IMR-90 (cell line): ENCODE data around the gene DDI2. TPM values are rescaled to one million over a fixed set of nuclear protein-coding genes. Genes with fewer than 3 reads are reported as not detected.
A peak's percentile ranks its signal among the peaks of the same experiment; 100 is the strongest.

Experiments
- ATAC-seq: fragments of 200-7000 bp; cut with Tn5 transposase; 2 replicates; pipeline ENCODE4 v1.9.1; 2020; ENCODE audit warnings: low read depth, mild to moderate bottlenecking, moderate library complexity
- BruUV-seq: library from RNA; stranded (reverse); fragments of 400-500 nt; replicated peaks from 2 replicates; lab custom pipeline; 2021; lab: Mats Ljungman, UMichigan
- CTCF ChIA-PET: fragments of 300-600 bp; formaldehyde crosslinking; extraction: SDS; loops from one replicate; lab custom pipeline; 2021; ENCODE audit warnings: antibody characterized with exemption; lab: Yijun Ruan, JAX
- POLR2A ChIA-PET: fragments of 300-600 bp; sonication (Branson Sonifier 250); formaldehyde crosslinking; loops from one replicate; lab custom pipeline; 2022; ENCODE audit warnings: antibody characterized with exemption; ENCODE audit not compliant: unreplicated experiment; lab: Charles Lee
- DNase-seq: peaks from one replicate; pipeline ENCODE4 v3.0.0; 2013
- H2AFZ ChIP-seq: replicated peaks from 2 replicates; pipeline ENCODE3; 2013; ENCODE audit warnings: low read length, mild to moderate bottlenecking; ENCODE audit not compliant: poor library complexity
- H2AK5ac ChIP-seq: 2 replicates; pipeline ENCODE4 v1.6.1; 2013; ENCODE audit warnings: low read depth, low read length, inconsistent platforms
- H2AK9ac ChIP-seq: replicated peaks from 2 replicates; pipeline ENCODE3; 2013; ENCODE audit warnings: mild to moderate bottlenecking, low read depth, low read length, moderate library complexity; ENCODE audit not compliant: poor library complexity
- H2BK120ac ChIP-seq: 2 replicates; pipeline ENCODE4 v1.6.1; 2013; ENCODE audit warnings: low read depth, low read length, inconsistent platforms
- H2BK15ac ChIP-seq: 3 replicates; pipeline ENCODE4 v1.6.1; 2013; ENCODE audit warnings: low read depth, low read length, inconsistent platforms
- H2BK20ac ChIP-seq: 2 replicates; pipeline ENCODE4 v1.6.1; 2013; ENCODE audit warnings: low read depth, mild to moderate bottlenecking, inconsistent platforms, low read length, moderate library complexity
- H2BK5ac ChIP-seq: 2 replicates; pipeline ENCODE4 v1.6.1; 2013; ENCODE audit warnings: mild to moderate bottlenecking, low read depth, low read length, inconsistent platforms; ENCODE audit not compliant: poor library complexity, severe bottlenecking
- H3K14ac ChIP-seq: replicated peaks from 2 replicates; pipeline ENCODE4 v1.6.1; 2013; ENCODE audit warnings: low read depth, low read length, inconsistent platforms
- H3K18ac ChIP-seq: 2 replicates; pipeline ENCODE4 v1.6.1; 2013; ENCODE audit warnings: low read depth, low read length, control low read depth
- H3K23ac ChIP-seq: 2 replicates; pipeline ENCODE4 v1.6.1; 2013; ENCODE audit warnings: low read depth, low read length, inconsistent platforms
- H3K27ac ChIP-seq: 2 replicates; pipeline ENCODE4 v1.5.1; 2013; ENCODE audit warnings: mild to moderate bottlenecking, control low read depth, low read length; ENCODE audit not compliant: insufficient read depth
- H3K27me3 ChIP-seq: 2 replicates; pipeline ENCODE4 v1.6.1; 2013; ENCODE audit warnings: low read length; ENCODE audit not compliant: control insufficient read depth, insufficient read depth
- H3K36me3 ChIP-seq: 2 replicates; pipeline ENCODE4 v1.6.1; 2013; ENCODE audit warnings: low read length, mixed read lengths; ENCODE audit not compliant: control insufficient read depth, insufficient read depth
- H3K4ac ChIP-seq: 2 replicates; pipeline ENCODE4 v1.6.1; 2013; ENCODE audit warnings: low read depth, low read length, inconsistent platforms
- H3K4me1 ChIP-seq: 2 replicates; pipeline ENCODE4 v1.6.1; 2013; ENCODE audit warnings: low read length, mixed read lengths; ENCODE audit not compliant: control insufficient read depth, insufficient read depth
- H3K4me2 ChIP-seq: 2 replicates; pipeline ENCODE4 v1.6.1; 2013; ENCODE audit warnings: low read depth, mild to moderate bottlenecking, control low read depth, low read length, moderate library complexity
- H3K4me3 ChIP-seq: 2 replicates; pipeline ENCODE4 v1.5.1; 2013; ENCODE audit warnings: low read depth, mild to moderate bottlenecking, control low read depth, low read length, moderate library complexity; ENCODE audit not compliant: insufficient read depth
- H3K56ac ChIP-seq: 2 replicates; pipeline ENCODE4 v1.6.1; 2013; ENCODE audit warnings: low read length, inconsistent platforms; ENCODE audit not compliant: insufficient read depth; ENCODE audit errors: extremely low read depth
- H3K79me1 ChIP-seq, 2 experiments: 2 replicates each; pipeline ENCODE4 v1.6.1; 2013; ENCODE audit warnings: low read length in 2 of 2, inconsistent platforms in 1 of 2, low read depth in 1 of 2
- H3K9ac ChIP-seq: 2 replicates; pipeline ENCODE4 v1.6.1; 2013; ENCODE audit warnings: low read depth, low read length, control low read depth
- H3K9me1 ChIP-seq: 2 replicates; pipeline ENCODE4 v1.6.1; 2013; ENCODE audit warnings: low read length, inconsistent platforms; ENCODE audit not compliant: insufficient read depth
- H3K9me3 ChIP-seq: 2 replicates; pipeline ENCODE4 v1.6.1; 2013; ENCODE audit warnings: low read length; ENCODE audit not compliant: control insufficient read depth, insufficient read depth
- H4K20me1 ChIP-seq: 2 replicates; pipeline ENCODE4 v1.6.1; 2013; ENCODE audit warnings: low read length, inconsistent platforms; ENCODE audit not compliant: insufficient read depth
- H4K5ac ChIP-seq: 2 replicates; pipeline ENCODE4 v1.6.1; 2013; ENCODE audit warnings: mild to moderate bottlenecking, low read depth, low read length, control low read depth
- H4K8ac ChIP-seq, 2 experiments: 2 replicates each; pipeline ENCODE4 v1.6.1; 2013; ENCODE audit warnings: low read depth in 2 of 2, low read length in 2 of 2, control low read depth in 1 of 2, inconsistent platforms in 1 of 2
- H4K91ac ChIP-seq: 2 replicates; pipeline ENCODE4 v1.6.1; 2013; ENCODE audit warnings: low read depth, low read length, inconsistent platforms; ENCODE audit not compliant: insufficient read depth
- RAD21 ChIP-seq: IDR thresholded peaks from 2 replicates; pipeline ENCODE4 v1.6.1; 2012; ENCODE audit warnings: low read length, improper control_type of control experiment
- WGBS, 2 experiments: methylation state at CpG; one replicate each; pipeline versions ENCODE4 v1.1.5 to v1.1.7; 2013; ENCODE audit warnings: missing lambda C conversion rate in 2 of 2; ENCODE audit not compliant: insufficient read length in 1 of 2; ENCODE audit errors: extremely low coverage in 2 of 2; 5-methylcytosine and 5-hydroxymethylcytosine counted together
- dilution Hi-C: fragments of 300-500 bp; cut with HindIII; formaldehyde crosslinking; loops from one replicate; pipeline ENCODE4 v1.14.3; 2018; ENCODE audit warnings: low sequenced_read_pairs; ENCODE audit not compliant: unreplicated experiment
- in situ Hi-C: fragments of 300-500 bp; cut with MboI; formaldehyde crosslinking; loops from 3 replicates; pipeline ENCODE4 v1.14.3; 2019; ENCODE audit warnings: low sequenced_read_pairs, inconsistent platforms, mixed read lengths
- intact Hi-C: fragments of 100-400 bp; cut with micrococcal nuclease; formaldehyde crosslinking; loops from 2 replicates; pipeline ENCODE4 v1.10.0; 2022
- polyA plus RNA-seq, 3 experiments: library from polyadenylated mRNA; depleted of rRNA; stranded (reverse); fragments of >200 nt; gene quantifications; 2 replicates each; pipeline ENCODE4 v1.2.3, GENCODE V29; 2012; ENCODE audit warnings: low replicate concordance in 1 of 3
- total RNA-seq: library from RNA; depleted of rRNA; stranded (reverse); fragments of >200 nt; gene quantifications from 2 replicates; pipeline ENCODE4 v1.2.3, GENCODE V29; 2012

DDI2 gene
- total and polyA plus RNA-seq, 2 of the 4 experiments (the other 2 are of a cell fraction), result 6.0 to 13.4 TPM

- POLR2A ChIA-PET, result no interaction called here
- dilution Hi-C loops, result no loop called here
- H3K9ac ChIP-seq, result no peak overlapping the region
These were observed 64.4 kb downstream of the DDI2 start for GRCh38 chr1:15681349-15682292.

More at GRCh38 chr1:15681349-15682292, 64.4 kb downstream of the DDI2 start:
- Histone ChIP-seq H3K36me3 (no peaks in the 10 kb centered on the region), H2BK20ac (peak overlapping the region; percentile 83), H3K9me1 (peaks cover 17% of the 10 kb centered on the region), H3K14ac (peak overlapping the region; percentile 63), H4K20me1 (peaks cover 14% of the 10 kb centered on the region), H2AK9ac (no peak overlapping the region), H3K23ac (no peak overlapping the region), H2BK15ac (peak overlapping the region; percentile 73; the same call in 2 of the 3 replicates), H3K4me3 (no peak overlapping the region), H3K27me3 (no peaks in the 10 kb centered on the region), H3K4ac (peak overlapping the region; percentile 86), H2BK5ac (peak overlapping the region; percentile 91), H3K4me1 (peaks cover 19% of the 10 kb centered on the region), H2AFZ (peak overlapping the region; percentile 54), H3K79me1 (peaks cover 4 to 28% of the 10 kb centered on the region in 2 experiments; a peak in 3 of 4 replicates), H3K27ac (peak overlapping the region; percentile 83; the same call in 1 of the 2 replicates), H3K9me3 (no peaks in the 10 kb centered on the region), H4K5ac (peak overlapping the region; percentile 65; the same call in 1 of the 2 replicates), H4K8ac (peak overlapping the region in 1 of 2 experiments; percentile 67; a peak in 2 of 4 replicates), H3K56ac (no peak overlapping the region), H3K4me2 (no peak overlapping the region), H3K18ac (peak overlapping the region; percentile 64; the same call in 1 of the 2 replicates), H4K91ac (peak overlapping the region; percentile 38), H2AK5ac (peak overlapping the region; percentile 62; the same call in 1 of the 2 replicates), H2BK120ac (peak overlapping the region; percentile 75)
- in situ Hi-C loops, result no loop called here
- BruUV-seq, result no TSS peak
- WGBS, 2 experiments, result 80% methylated on average over 1 of the region's 12 CpGs; no CpG with 5 or more reads in 1 of the 2 experiments
- ATAC-seq (no peak), DNase-seq (no peak)
- intact Hi-C loops, result loop anchor here (5.0 kb wide), 1 partner anchor 64 kb away; the partner anchor contains the start of gene DDI2
- CTCF ChIA-PET, result interaction anchor here (0.9 kb wide), 1 partner anchor 28 kb away, joined by 3 read pairs; no protein-coding TSS in a partner anchor
- no peak for TF ChIP-seq RAD21
